Activated CD4-positive, alpha-beta T cell treated with anti-CD3 and anti-CD28 coated beads, Interleukin-2, amount 50 U/mL, for 16 hours (primary cell): ENCODE results near the gene PNMT.

Source experiments
- DNase-seq: peaks from one replicate; pipeline ENCODE4 v3.0.0-alpha.2; 2020

Gene PNMT, protein sequence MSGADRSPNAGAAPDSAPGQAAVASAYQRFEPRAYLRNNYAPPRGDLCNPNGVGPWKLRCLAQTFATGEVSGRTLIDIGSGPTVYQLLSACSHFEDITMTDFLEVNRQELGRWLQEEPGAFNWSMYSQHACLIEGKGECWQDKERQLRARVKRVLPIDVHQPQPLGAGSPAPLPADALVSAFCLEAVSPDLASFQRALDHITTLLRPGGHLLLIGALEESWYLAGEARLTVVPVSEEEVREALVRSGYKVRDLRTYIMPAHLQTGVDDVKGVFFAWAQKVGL

GRCh38 chr17:39667945-39668924 is at the start of gene PNMT:
Gene PNMT (plus strand): TSS chr17:39668453. CDS start chr17:39668476, 23 bp downstream.
- peak; percentile 70 for DNase-seq

DNA sequence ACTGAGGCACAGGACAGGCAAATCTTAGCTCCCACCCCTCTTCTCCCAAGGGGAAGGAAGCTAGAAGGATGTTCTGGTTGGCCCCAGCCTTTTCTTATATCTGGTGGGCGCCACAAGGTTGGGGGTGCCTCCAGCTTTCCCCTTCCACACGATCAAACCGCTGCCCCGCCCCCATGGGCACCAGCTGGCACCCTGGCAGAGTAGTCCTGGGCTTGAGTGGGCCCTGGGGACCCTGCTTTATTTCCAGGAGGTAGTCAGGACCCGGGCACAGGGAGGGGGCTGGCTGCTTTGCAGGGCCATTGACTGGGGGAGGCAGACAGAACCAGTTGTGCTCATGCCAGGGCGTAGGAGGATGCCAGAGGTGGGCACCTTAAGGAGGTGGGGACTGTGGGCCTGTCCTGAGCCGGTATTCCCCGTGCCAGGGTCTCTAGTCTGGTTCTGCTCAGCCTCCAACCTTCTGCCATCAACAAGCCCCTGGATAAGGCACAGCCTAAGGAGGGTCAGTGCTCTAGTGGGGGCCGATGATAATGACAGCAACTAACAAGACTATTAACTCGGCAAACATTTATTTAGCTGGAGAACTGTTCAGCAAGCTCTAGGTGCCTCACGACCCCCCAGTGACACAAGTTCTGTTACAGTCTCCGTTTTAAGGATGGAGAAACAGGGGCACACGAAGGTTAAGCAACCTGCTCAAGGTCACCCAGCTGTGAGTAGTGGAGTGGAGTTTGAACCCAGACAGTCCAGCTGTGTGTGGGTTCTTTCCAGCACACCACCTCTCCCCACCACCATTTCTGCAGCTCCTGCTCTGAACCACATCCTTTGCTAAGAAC is 49.1 kb upstream of the PNMT start:
- DNase-seq = no peak

DNA sequence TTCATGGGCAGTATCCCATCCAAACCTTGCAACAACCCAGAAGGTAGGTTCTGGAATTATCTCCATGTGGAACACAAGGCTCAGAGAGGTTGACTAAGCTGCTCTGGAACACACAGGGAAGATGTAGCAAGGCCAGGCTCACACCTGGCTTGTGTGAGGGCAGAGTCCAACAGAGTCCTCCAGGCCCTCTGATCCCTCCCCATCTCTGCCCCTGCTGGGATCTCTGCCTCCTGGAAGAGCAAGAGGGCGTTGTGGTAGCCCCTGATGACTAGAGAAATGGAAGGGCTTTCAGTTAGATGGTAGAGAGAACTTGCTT is 48.5 kb upstream of the PNMT start:
- DNase-seq = no peak

- peak; percentile 90 for DNase-seq
Measured at GRCh38 chr17:39621523-39622379, 46.5 kb upstream of the PNMT start.

- peak; percentile 90 for DNase-seq
Measured at GRCh38 chr17:39622380-39623006, 45.8 kb upstream of the PNMT start.

DNA sequence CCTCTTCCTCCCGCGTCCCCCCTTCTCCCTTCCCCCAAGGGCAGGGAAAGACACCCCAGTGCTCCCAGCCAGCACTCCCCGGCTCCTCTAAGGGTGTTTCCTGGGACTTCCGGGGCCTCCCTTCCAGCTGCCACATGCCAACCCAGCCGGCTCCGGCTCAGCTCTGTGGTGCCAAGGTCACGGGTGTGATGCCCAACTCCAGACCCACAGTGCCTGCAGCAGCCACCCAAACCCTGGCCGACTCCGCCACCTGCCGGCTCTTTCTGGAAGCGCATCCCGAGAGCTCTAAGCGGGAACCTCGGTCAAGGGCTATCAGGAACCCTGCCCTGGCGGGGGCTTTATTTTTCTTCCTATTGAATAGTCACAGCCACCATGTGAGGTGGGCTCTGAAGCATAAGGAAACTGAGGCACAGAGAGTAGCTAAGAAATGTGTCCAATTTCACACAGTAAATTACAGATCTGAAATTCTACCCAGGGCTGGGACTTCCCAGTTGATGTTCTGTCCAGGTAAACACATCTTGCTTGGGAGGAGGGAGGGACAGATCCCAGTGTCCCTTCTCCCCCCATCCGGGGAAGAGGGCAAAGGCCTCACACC is 44.8 kb upstream of the PNMT start:
- DNase-seq = peak; percentile 90

DNA sequence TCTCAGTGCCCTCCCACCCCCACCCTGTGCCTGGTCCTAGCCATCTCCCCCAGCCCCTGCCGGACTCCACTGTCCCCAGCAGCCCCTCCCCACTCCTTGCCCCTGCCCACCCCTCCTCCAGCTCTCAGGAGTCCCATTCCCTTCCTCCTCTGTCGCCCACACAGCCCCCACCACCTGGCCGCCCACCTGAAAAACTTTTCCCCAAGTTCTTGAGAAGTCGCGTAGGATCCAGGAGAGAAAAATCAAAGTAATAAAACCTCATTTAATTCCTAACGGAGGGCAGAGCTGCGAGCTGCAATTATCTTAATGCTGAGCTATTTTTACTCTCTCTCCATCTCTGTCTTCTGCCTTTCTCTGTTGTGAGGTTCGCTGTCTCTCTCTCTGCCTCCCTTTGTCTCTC is 43.9 kb upstream of the PNMT start:
- no peak for DNase-seq

DNA sequence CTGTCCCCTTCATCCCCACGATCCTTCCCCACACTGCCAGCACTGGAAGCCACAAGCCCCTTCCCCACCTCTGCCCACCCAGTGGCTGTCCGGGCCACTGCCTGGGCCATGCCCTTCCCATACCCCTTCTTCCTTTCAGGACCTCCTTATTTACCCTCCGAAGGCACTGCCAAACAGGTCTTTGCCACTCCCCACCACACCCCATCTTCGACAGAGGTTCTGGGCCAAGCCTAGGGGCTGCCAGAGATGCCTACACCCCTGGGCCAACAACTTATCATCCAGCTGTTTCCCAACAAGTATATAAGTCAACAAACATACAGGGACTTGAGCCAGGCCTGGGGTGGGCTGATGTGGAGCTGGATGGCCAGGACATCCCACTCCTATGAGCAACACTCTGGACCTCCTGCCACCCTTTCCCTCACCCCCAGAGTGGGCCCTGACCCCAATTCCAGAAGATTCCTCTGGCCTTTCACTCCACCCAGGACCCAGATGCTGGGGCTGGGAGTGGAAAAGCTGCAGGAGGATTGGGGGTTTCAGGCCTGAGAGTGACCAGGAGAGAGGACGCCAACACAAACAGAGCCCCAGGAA is 43.0 kb upstream of the PNMT start:
- no peak for DNase-seq

DNA sequence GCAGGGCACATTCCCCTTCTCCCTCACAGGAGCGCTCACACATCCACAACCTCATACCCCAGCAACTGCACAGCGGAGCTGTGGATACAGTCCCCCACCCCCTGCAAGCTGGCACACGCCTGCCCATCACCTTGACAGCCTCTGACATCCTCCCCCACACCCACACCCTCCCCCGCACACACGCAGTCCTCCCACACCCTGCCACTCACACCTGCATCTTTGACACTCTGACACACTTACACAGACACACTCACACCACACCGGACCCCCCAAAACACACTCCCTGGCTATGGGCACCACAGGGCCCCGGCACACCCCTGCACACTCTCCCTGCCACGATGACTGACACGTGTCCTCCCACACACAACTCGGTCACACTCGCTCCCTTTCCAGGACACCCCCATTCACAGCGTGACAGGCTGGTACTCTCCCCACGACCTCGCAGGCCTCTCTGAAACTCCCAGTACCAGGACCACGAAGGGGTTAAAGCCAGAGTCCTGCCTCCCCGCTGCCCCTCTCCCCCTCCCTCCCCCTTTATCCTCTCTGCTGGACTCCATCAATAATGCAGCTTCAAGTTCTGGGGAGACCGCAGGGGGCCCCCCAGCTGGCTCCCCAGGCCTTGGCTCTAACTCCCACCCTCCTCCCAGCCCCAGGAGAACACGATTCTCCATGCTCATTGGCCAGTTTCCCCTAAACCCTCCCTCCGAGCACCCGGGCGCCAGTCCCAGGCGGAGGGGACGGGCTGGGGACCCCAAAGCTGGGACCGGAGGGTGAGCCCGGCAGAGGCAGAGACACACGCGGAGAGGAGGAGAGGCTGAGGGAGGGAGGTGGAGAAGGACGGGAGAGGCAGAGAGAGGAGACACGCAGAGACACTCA is 41.8 kb upstream of the PNMT start, which contains the start of gene PPP1R1B:
Gene PPP1R1B (plus strand): TSS at position 782 of the 876 bp plus-strand sequence. CDS start 441 bp downstream, outside the sequence.
- no peak for DNase-seq

DNA sequence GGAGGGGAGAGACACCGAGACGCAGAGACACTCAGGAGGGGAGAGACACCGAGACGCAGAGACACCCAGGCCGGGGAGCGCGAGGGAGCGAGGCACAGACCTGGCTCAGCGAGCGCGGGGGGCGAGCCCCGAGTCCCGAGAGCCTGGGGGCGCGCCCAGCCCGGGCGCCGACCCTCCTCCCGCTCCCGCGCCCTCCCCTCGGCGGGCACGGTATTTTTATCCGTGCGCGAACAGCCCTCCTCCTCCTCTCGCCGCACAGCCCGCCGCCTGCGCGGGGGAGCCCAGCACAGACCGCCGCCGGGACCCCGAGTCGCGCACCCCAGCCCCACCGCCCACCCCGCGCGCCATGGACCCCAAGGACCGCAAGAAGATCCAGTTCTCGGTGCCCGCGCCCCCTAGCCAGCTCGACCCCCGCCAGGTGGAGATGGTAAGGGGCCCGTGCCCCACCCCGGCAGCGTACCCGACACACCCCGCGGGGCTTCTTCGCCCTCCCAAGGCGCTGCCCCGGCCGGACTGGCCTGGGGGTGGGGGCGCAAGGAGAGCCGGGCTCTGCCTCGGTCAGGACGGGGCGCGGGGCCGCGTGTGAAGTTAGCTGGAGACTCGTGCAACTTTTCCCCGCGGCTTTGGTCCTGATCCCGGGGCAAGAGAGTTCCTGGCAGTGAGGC is 41.1 kb upstream of the PNMT start:
- DNase-seq = no peak

GRCh38 chr17:39627712-39628516 is 40.3 kb upstream of the PNMT start:
- no peak for DNase-seq

- no peak for DNase-seq
Measured at GRCh38 chr17:39628655-39629493, 39.4 kb upstream of the PNMT start.

- DNase-seq = no peak
Measured at GRCh38 chr17:39629494-39629880, 38.8 kb upstream of the PNMT start.

DNA sequence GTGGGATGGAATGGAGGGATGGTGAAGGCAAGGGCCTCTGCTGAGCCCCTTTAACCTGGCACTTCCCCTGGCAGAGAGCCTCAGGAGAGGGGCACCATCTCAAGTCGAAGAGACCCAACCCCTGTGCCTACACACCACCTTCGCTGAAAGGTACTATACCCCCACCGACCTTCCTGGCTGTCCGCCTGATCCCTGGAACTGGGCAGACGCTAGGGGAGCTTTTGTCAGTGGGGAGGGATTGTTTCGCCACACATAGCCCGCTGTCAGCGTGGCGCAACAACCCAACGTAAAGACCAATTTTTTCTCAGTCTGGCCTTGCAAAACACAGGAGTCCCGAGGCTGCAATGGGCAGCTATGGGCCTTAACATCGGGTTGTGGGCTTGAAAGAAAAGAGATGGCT is 38.4 kb upstream of the PNMT start:
- no peak for DNase-seq

DNA sequence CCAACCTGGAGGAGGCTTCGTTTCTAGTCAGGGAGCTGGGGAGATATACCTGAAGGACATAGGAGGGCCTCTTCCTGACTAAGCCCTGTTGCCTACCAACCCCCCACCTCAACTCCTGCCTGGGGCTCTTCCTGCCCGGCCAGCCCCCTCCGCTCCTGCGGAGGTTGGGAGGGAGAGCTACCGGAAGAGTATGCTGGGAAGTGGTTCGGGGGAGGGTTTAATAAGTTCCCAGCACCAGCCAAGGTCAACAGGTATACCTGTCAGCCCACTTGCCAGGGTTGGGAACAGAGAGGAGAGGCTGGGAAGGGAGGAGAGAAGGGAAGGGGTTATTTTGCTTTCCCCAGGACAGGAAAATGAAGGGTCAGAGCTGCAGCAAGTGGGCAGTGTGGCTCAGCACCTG is 36.9 kb upstream of the PNMT start:
- no peak for DNase-seq

DNA sequence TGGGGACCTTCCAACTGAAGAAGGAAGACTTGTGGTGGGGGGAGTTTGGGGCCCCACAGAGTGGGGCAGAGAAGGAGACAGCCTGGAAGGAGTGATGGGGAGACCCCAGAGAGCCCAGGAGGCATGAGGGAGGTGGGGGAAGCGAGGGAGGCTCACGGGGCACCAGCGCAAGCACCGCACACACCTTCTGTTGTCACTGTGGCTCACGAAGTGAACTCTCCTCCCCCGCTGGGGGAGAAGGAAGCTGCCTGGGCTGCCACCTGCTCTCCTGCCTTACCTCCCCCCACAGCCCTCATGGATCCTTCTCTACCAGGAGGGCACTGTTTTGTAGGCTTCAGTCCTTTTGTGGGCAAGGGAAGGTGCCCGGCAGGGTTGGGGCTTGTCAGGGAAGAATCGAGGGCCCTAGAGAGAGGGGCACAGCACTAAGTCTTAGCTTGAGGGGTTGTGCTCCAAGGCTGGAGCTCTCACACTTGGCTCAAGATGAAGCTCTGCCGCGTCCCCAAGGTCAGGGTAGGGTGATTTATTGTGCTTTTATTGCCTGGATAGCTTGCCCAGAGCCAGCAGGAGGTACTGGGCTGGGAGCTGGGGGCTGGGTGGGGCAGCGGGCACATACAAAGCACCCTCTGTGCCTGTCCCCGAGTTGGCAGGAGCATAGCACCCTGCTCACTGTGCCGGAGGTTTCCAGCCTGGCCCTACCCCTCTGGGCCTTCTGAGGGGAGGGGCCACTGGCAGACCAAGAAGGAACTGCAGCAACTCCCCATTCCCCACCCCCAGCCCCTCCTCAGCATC is 35.9 kb upstream of the PNMT start:
- DNase-seq = no peak
